GM19239 (cell line): ENCODE results near the gene ERC2.

Experiments used
- DNase-seq: peaks from one replicate; pipeline ENCODE4 v3.0.0; 2011; ENCODE audit warnings: low spot score; ENCODE audit not compliant: insufficient read length
- FAIRE-seq: peaks from 2 replicates; lab custom pipeline; 2011; peaks lifted over from hg19 to GRCh38; lab: Jason Lieb, UNC

ERC2 gene

DNA sequence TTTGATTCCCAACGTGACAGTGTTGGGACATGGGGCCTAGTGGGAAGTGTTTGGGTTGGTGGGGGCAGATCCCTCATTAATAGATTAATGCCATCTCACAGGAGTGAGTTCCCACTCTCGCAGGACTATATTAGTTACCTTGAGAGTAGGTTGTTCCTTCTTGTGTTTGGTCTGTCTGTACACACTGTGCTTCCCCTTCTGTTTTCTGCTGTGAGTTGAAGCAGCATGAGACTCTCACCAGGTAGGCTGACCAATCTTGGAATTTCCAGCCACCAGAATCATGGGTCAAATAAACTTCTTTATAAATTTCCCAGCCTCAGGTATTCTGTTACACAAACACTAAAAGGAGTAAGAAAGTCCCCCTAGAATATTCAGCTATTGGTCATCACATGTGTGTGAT lies 145.4 kb downstream of the ERC2 start:
- no peak for FAIRE-seq
- no peak for DNase-seq

- no peak for FAIRE-seq
- no peak for DNase-seq
Measured at GRCh38 chr3:56321892-56322291, 146.4 kb downstream of the ERC2 start.

GRCh38 chr3:56321383-56321782 lies 146.9 kb downstream of the ERC2 start:
- FAIRE-seq (no peak), DNase-seq (no peak)

- no peak for DNase-seq
- no peak for FAIRE-seq
Measured at GRCh38 chr3:56320883-56321282, 147.4 kb downstream of the ERC2 start.

- FAIRE-seq (no peak), DNase-seq (no peak)
Measured at GRCh38 chr3:56318891-56319290, 149.4 kb downstream of the ERC2 start.

- DNase-seq (no peak), FAIRE-seq (no peak)
Measured at GRCh38 chr3:56316944-56317343, 151.3 kb downstream of the ERC2 start.

DNA sequence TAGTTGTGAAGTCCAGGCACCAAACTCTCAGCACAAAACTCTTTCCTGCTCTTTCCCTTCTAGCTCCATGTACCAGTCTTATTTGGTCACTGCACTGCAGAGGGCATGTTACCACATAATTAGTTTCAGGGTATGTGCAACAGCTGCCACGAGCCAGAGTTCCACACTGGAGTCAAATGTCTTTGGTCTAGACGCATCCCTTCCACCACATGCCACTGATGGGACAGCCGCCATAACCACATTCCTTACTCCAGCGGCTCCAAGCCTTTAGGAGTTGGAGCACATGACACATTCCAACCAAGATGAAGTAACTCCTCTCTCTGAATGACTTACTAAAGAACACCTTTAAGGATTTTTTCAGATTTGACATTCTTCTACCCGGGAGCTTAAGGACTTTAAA lies 153.4 kb downstream of the ERC2 start:
- FAIRE-seq (no peak), DNase-seq (no peak)

- DNase-seq = no peak
Measured at GRCh38 chr3:56309465-56309864, 158.8 kb downstream of the ERC2 start.

GRCh38 chr3:56308471-56308870 lies 159.8 kb downstream of the ERC2 start:
- DNase-seq (no peak), FAIRE-seq (no peak)

More at GRCh38 chr3:56309465-56309864, 158.8 kb downstream of the ERC2 start:
- no peak for FAIRE-seq

DNA sequence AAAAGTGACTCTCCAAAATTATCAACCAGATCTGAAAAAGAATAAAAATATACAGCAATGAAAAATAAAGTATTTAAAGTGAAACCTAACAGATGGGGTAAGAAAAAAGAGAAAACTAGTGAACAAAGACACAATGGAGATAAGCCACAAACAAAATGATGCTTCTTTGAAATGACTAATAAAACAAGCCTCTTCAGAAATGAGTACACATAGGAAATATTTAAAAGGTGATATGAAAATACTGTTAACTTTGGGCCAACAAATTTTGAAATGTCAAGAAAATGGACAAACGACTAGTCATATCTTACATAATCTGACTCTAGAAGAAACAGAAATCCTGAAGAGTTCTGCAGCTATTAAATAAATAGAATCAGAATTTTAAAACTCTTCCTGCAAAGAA lies 164.2 kb downstream of the ERC2 start:
- FAIRE-seq (no peak), DNase-seq (no peak)

DNA sequence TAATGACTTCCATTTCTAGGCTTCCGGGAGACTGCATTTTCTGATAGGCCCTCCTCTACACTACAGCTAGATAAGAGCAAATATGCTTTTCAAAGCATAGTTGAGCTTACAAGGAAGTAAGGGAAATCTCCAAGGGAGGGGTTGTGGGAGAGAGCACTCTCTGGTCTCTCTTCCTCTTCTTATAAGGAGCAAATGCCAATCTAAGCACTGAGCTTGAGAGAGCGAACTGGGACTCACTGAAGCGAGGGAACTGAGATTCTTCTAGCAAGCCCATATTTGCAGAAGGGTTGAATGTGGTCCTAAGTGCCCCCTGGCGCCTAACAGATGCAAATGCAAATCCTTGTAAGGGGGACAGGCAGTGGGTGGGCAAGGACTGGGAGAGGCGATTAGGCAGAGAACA lies 164.8 kb downstream of the ERC2 start:
- peak; percentile 15 for DNase-seq
- FAIRE-seq = no peak

DNA sequence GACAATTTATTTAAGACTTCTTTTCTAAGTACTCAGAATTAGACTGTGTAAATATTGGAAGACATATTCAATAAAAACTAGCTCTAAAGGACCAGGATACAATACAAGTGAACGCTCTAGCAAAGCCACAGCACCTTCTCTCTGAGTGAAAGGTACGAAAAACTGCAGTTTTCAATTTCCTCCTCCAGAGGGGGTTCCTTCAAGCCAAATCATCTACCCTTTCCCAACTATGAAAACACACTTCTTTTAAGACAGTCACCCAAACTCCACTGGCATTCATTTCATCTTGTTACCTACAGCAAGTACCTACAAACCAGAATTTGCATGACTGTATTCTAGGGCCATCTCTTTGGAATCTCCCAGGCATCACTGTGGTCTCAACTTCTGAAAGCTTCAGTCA lies 165.8 kb downstream of the ERC2 start:
- FAIRE-seq = no peak
- no peak for DNase-seq

- FAIRE-seq = no peak
- DNase-seq = no peak
Measured at GRCh38 chr3:56297281-56297840, 170.9 kb downstream of the ERC2 start.

GRCh38 chr3:56296361-56296760 lies 171.9 kb downstream of the ERC2 start:
- DNase-seq (no peak), FAIRE-seq (no peak)

DNA sequence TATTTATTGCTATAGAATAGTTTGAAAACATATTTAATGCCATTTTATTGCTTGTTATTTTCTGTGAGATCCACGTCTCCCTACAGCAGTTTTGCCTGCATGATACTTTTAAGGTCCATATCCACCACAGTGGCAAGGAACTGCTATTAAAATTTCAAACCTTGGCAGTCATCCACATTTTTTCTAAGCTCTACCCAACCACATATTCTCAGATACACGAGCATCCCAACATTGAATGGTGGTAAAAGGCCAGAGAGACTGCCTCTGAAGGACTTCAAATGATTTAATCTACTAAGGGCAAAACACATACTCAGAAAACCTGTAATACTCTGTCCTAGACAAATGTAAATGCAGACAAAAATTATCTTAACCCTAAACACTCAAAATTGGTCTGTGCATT lies 173.1 kb downstream of the ERC2 start:
- FAIRE-seq (no peak), DNase-seq (no peak)

DNA sequence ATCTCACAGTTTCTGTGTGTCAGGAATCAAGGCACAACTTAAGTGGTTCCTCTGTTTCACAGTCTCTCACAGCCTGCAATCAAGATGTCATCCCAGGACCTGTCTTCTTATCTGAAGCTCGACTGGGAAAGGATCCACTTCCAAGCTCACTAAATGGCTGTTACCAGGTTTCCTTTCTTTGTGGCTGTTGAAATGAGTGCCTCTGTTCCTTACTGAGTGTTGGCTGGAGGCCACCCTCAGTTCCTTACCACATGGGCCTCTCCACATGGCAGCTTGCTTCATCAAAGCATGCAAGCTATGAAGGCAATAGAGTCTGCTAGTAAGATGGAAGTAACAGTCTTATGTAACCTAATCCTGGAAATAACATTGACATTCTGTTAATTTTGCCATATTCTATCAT lies 174.0 kb downstream of the ERC2 start:
- FAIRE-seq (no peak), DNase-seq (no peak)

DNA sequence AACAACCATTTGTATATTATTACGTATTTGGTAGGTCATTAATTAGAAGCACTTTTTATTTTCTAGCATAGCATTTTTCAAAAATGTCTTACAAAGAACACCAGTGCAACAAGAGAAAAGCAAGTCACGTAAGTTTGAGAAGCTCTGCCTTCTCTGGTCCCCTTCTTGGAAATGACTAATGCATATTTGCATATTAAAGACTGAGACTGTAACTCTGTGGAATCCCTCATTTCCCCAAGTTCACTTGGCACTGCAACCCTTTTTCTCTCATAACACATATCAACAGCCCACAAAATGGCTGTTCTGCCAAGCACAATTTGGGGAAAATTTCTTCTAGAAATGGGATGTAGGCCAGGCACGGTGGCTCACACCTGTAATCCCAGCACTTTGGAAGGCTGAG lies 176.3 kb downstream of the ERC2 start:
- no peak for DNase-seq
- no peak for FAIRE-seq

DNA sequence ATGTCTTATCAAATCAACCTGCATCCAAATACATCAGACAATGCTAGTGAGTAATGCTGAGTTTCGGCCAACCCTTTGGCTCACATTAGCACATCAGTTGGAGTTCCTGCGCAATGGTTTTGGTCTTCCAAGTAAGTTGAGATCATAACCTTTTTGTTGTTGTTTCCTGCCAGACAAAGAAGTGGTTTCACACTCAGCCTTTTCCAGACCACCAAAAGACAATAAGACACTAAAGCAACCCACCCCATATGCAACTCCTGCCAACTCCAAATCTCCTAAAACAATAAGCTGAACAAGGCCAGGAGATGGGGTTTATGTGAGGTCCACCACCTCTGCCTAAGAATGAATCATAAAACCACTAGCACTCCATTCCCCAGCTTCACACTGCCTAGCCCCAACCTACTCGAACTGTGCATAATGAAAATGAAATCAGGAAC lies 177.0 kb downstream of the ERC2 start:
- FAIRE-seq (no peak), DNase-seq (no peak)

DNA sequence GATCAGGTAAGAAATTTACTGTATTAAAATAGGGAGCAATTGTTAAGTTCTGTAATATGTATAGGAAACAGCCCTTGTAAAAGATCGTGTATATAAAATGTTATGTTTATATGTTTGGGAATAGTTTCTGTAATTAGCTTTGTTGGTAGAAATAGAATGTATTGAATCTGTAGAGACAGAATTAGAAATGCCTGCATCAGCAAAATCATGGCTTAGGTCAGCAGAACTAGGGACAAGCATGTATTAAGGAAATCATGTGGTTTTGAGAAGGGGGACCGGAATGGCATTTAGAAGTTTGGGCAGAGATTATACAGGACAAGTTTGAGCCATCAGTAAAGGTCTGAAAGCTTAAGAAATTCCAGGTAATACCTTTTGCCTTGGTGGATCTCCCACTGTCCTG lies 177.9 kb downstream of the ERC2 start:
- FAIRE-seq = no peak

DNA sequence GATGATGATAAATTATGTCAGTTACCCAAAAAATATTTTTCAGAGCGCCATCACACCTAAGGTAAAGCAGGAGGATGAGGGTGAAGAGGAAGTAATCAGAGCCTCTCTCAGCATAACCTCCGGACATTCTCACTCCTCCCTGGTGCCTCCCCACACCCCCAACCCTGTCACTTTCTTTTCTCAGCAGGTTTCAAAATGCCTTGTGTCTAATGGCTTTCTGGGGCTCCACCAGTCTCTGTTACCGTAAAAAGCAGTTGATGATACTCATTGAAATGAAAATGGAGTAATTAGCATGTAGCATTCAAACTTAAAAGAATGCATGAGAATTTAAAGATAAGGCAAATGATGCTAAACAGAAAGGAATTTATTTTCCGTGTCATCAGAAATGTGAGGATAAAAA lies 180.0 kb downstream of the ERC2 start:
- DNase-seq = no peak
- FAIRE-seq = no peak

More for the DNA sequence above, 177.9 kb downstream of the ERC2 start:
- DNase-seq = no peak

DNA sequence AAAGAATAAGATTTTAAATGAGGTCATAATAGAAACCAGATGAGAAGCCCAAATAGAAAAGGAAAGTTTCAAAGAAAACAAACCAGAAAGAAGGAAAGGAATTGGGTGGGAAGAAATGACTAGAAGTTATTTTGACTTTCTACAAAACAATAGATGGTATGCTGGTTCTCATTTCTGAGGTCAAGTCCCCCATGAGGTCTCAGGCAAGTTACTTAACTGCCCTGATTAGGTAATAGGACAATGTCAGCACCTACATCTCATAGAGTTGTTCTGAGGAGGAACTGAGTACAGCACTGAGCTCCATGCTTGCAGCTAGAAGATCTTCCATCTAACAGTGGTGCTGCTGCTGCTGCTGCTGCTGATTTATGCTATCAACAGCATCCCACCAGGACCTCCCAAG lies 185.9 kb downstream of the ERC2 start:
- FAIRE-seq = no peak
- no peak for DNase-seq

DNA sequence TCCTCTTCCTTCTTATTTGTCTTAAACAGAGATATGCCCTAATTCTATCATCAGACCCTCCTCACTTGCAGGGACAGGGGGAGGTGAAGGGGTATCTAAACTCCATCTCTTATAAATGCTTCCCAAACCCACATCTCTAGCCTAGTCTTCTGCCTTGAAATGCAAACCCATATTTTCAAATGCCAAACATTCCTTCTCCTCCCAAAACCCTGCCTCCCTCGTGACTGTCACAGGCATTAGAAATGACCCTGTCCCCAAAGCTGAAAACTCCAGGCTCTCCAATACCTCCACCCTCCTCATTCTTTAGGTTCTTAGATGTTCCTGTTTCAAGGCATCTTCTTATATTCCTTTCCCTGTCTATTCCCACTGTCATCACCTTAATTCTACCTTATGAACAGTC lies 191.0 kb downstream of the ERC2 start:
- FAIRE-seq (no peak), DNase-seq (no peak)

- DNase-seq (no peak), FAIRE-seq (no peak)
Measured at GRCh38 chr3:56275120-56275519, 193.1 kb downstream of the ERC2 start.
